ENCODE results near the gene CRACR2B. TPM values are rescaled to one million over a fixed set of nuclear protein-coding genes. Genes with fewer than 3 reads are reported as not detected.

Gene CRACR2B
- total RNA-seq, 1 donor from 2014 or later = 2.6 TPM

DNA sequence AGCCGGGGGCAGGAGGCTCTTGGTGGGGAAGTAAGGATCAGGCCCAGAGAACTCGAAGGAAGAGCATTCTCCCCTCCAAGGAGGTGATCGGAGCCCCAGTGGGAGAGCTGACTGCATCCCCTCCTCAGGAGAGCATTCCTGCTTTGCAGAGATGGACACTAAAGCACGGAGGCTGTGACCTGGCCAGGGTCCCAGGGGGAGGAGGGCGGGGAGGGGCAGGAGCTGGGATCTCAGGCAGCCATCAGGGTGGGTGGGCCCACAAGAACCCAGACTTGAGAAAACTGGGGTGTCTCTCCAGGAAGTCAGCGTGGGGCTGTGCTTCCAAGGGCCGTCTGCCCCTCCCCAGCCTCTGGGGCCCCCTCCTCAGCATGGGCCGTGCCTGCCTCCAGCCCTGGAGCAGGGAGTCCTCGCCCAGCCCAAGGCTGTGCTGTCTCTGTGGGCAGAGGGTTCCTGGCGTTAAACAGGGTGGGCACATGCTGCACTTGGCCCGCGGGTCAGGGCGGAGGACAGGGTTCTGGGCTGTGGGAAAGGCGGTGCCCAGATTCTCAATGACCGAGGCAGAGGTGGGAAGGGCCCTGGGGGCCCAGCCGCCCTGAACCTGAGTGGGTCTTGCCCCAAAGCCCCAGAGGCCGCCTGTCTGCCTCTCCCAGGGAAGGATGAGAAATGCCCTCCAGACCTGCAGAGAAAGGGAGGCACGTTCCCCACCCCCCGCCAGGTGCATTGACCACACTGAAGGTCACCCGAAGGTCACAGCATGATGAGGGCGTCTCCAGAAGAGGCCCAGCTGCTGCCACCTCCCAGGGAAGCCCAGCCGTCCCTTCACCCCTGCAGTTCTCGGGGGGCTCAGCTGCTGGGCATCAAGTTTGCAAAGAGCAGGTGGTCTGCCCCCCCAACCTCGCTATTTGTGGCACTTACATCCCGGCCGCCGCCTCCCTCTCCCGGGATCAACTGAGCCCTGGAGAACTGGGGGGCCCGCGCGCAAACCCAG, 38.5 kb upstream of the CRACR2B start:
- Mint-ChIP-seq H3K27ac (ENCODE audit: unreplicated experiment) (peak overlapping the region; percentile 18), H3K27me3 (ENCODE audit: low read depth, unreplicated experiment) (no peaks in the 10 kb centered on the region), H3K4me3 (ENCODE audit: unreplicated experiment) (no peak overlapping the region), H3K36me3 (ENCODE audit: low read depth, unreplicated experiment) (peaks cover 2% of the 10 kb centered on the region), H3K4me1 (ENCODE audit: low read depth, unreplicated experiment) (no peaks in the 10 kb centered on the region), H3K9me3 (ENCODE audit: unreplicated experiment) (no peaks in the 10 kb centered on the region)
- H3K79me2 ChIP-seq (ENCODE audit: insufficient read depth, low read length) = no peaks in the 10 kb centered on the region
- TF ChIP-seq EZH2 (IDR thresholded peaks at IDR 0.05; ENCODE audit: insufficient read depth, low read length) = no peak
- TF ChIP-seq, protein P1, sequence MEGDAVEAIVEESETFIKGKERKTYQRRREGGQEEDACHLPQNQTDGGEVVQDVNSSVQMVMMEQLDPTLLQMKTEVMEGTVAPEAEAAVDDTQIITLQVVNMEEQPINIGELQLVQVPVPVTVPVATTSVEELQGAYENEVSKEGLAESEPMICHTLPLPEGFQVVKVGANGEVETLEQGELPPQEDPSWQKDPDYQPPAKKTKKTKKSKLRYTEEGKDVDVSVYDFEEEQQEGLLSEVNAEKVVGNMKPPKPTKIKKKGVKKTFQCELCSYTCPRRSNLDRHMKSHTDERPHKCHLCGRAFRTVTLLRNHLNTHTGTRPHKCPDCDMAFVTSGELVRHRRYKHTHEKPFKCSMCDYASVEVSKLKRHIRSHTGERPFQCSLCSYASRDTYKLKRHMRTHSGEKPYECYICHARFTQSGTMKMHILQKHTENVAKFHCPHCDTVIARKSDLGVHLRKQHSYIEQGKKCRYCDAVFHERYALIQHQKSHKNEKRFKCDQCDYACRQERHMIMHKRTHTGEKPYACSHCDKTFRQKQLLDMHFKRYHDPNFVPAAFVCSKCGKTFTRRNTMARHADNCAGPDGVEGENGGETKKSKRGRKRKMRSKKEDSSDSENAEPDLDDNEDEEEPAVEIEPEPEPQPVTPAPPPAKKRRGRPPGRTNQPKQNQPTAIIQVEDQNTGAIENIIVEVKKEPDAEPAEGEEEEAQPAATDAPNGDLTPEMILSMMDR (IDR thresholded peaks at IDR 0.05; ENCODE audit: insufficient read depth, low read depth, low read length) = no peak
- H4K20me1 ChIP-seq (ENCODE audit: insufficient read depth, low read length) = peaks cover 22% of the 10 kb centered on the region
- FAIRE-seq (no peak), DNase-seq (ENCODE audit: low read depth) (no peak)
- H3K27me3 ChIP-seq (ENCODE audit: insufficient read depth, low read length) = no peaks in the 10 kb centered on the region
- H3K4me3 ChIP-seq (ENCODE audit: insufficient read depth, low read depth, low read length) = peak overlapping the region; percentile 23
- H2AFZ ChIP-seq (ENCODE audit: low read depth, low read length) = no peak overlapping the region
- H3K4me2 ChIP-seq (ENCODE audit: low read length) = peak overlapping the region; percentile 55
- no peak overlapping the region for H3K27ac ChIP-seq (ENCODE audit: low read depth, low read length)
- H3K9ac ChIP-seq (ENCODE audit: low read length) = no peak overlapping the region
- no peaks in the 10 kb centered on the region for H3K36me3 ChIP-seq (ENCODE audit: insufficient read depth, low read length)
- no peaks in the 10 kb centered on the region for H3K4me1 ChIP-seq (ENCODE audit: insufficient read depth, low read length)
- no peaks in the 10 kb centered on the region for H3K9me3 ChIP-seq (ENCODE audit: insufficient read depth, low read depth, low read length)

GRCh38 chr11:789943-790342, 37.8 kb upstream of the CRACR2B start, which contains the start of gene CEND1:
TSS of gene CEND1 (minus strand) at chr11:790090. CDS start at chr11:788576, 1,514 bp downstream.
- H3K36me3 ChIP-seq (ENCODE audit: insufficient read depth, low read length) = no peaks in the 10 kb centered on the region
- Mint-ChIP-seq H3K4me1 (ENCODE audit: low read depth, unreplicated experiment) (no peaks in the 10 kb centered on the region), H3K4me3 (ENCODE audit: unreplicated experiment) (no peak within 1 kb of the TSS), H3K27ac (ENCODE audit: unreplicated experiment) (no peak within 1 kb of the TSS), H3K9me3 (ENCODE audit: unreplicated experiment) (no peaks in the 10 kb centered on the region), H3K27me3 (ENCODE audit: low read depth, unreplicated experiment) (no peaks in the 10 kb centered on the region), H3K36me3 (ENCODE audit: low read depth, unreplicated experiment) (peaks cover 2% of the 10 kb centered on the region)
- no peak for DNase-seq (ENCODE audit: low read depth)
- H3K4me1 ChIP-seq (ENCODE audit: insufficient read depth, low read length) = no peaks in the 10 kb centered on the region
- no peaks in the 10 kb centered on the region for H3K9me3 ChIP-seq (ENCODE audit: insufficient read depth, low read depth, low read length)
- no peaks in the 10 kb centered on the region for H3K79me2 ChIP-seq (ENCODE audit: insufficient read depth, low read length)
- H3K4me2 ChIP-seq (ENCODE audit: low read length) = peak within 1 kb of the TSS; percentile 55
- FAIRE-seq = no peak
- no peak within 1 kb of the TSS for H3K9ac ChIP-seq (ENCODE audit: low read length)
- H4K20me1 ChIP-seq (ENCODE audit: insufficient read depth, low read length) = peaks cover 28% of the 10 kb centered on the region
- H3K27me3 ChIP-seq (ENCODE audit: insufficient read depth, low read length) = no peaks in the 10 kb centered on the region
- no peak for TF ChIP-seq EZH2 (IDR thresholded peaks at IDR 0.05; ENCODE audit: insufficient read depth, low read length)
- TF ChIP-seq, protein P1 (IDR thresholded peaks at IDR 0.05; ENCODE audit: insufficient read depth, low read depth, low read length) = no peak
- H2AFZ ChIP-seq (ENCODE audit: low read depth, low read length) = no peak within 1 kb of the TSS
- H3K27ac ChIP-seq (ENCODE audit: low read depth, low read length) = no peak within 1 kb of the TSS
- peak within 1 kb of the TSS; percentile 23 for H3K4me3 ChIP-seq (ENCODE audit: insufficient read depth, low read depth, low read length)
